HepG2 (cell line): ENCODE measurements around the gene RHOV. TPM values are rescaled to one million over a fixed set of nuclear protein-coding genes. Genes with fewer than 3 reads are reported as not detected.
A peak's percentile ranks its signal among the peaks of the same experiment; 100 is the strongest.

Experiments
- BRD4 ChIP-seq: sonication (generic); formaldehyde crosslinking; IDR thresholded peaks from 2 replicates; pipeline ENCODE4 v1.4.0; 2020; ENCODE audit warnings: missing genetic modification reagents
- GZF1 ChIP-seq: sonication (generic); formaldehyde crosslinking; IDR thresholded peaks from 2 replicates; pipeline ENCODE4 v1.5.1; 2020; ENCODE audit warnings: mild to moderate bottlenecking, missing genetic modification reagents
- HDAC2 ChIP-seq: sonication (generic); formaldehyde crosslinking; IDR thresholded peaks from 2 replicates; pipeline ENCODE4 v1.4.0; 2020; ENCODE audit warnings: missing genetic modification reagents
- HOXD1 ChIP-seq: sonication (generic); formaldehyde crosslinking; IDR thresholded peaks from 2 replicates; pipeline ENCODE4 v1.5.0; 2020; ENCODE audit warnings: missing genetic modification reagents
- JDP2 ChIP-seq: sonication (generic); formaldehyde crosslinking; IDR thresholded peaks from 2 replicates; pipeline ENCODE4 v1.8.1; 2022; ENCODE audit warnings: missing genetic modification reagents, borderline replicate concordance
- JUNB ChIP-seq: sonication (generic); formaldehyde crosslinking; IDR thresholded peaks from 2 replicates; pipeline ENCODE4 v1.8.0; 2022; ENCODE audit warnings: missing genetic modification reagents, mild to moderate bottlenecking, borderline replicate concordance
- MTA1 ChIP-seq: sonication (generic); formaldehyde crosslinking; IDR thresholded peaks from 2 replicates; pipeline ENCODE4 v1.4.0; 2020; ENCODE audit warnings: missing genetic modification reagents, mild to moderate bottlenecking, borderline replicate concordance
- MTF1 ChIP-seq: sonication (generic); formaldehyde crosslinking; IDR thresholded peaks from 2 replicates; pipeline ENCODE4 v1.5.0; 2020; ENCODE audit warnings: missing genetic modification reagents
- MXD1 ChIP-seq: sonication (generic); formaldehyde crosslinking; IDR thresholded peaks from 2 replicates; pipeline ENCODE4 v1.4.0; 2020; ENCODE audit warnings: mild to moderate bottlenecking, missing genetic modification reagents
- MYC ChIP-seq: sonication (generic); formaldehyde crosslinking; IDR thresholded peaks from 2 replicates; pipeline ENCODE4 v1.9.0; 2021; ENCODE audit warnings: missing genetic modification reagents, borderline replicate concordance
- NR2F6 ChIP-seq, 2 experiments: IDR thresholded peaks; 2 replicates each; pipeline ENCODE4 v1.6.1; 2016; ENCODE audit warnings: antibody characterized with exemption in 1 of 2, mild to moderate bottlenecking in 1 of 2
- REL ChIP-seq: sonication (generic); formaldehyde crosslinking; conservative IDR thresholded peaks from 2 replicates; pipeline ENCODE4 v1.8.0; 2022; ENCODE audit warnings: mild to moderate bottlenecking, missing genetic modification reagents, moderate library complexity
- SALL1 ChIP-seq: sonication (generic); formaldehyde crosslinking; IDR thresholded peaks from 2 replicates; pipeline ENCODE4 v1.8.0; 2022; ENCODE audit warnings: mild to moderate bottlenecking, missing genetic modification reagents
- TEF ChIP-seq: sonication (generic); formaldehyde crosslinking; IDR thresholded peaks from 2 replicates; pipeline ENCODE4 v1.5.0; 2020; ENCODE audit warnings: missing genetic modification reagents
- ZBTB37 ChIP-seq: sonication (generic); formaldehyde crosslinking; IDR thresholded peaks from 2 replicates; pipeline ENCODE4 v1.4.0; 2020; ENCODE audit warnings: mild to moderate bottlenecking, missing genetic modification reagents
- ZEB1 ChIP-seq: IDR thresholded peaks from 2 replicates; pipeline ENCODE4 v1.6.1; 2012; ENCODE audit warnings: mild to moderate bottlenecking, low read depth, inconsistent platforms; ENCODE audit not compliant: insufficient replicate concordance
- ZNF263 ChIP-seq: sonication (generic); formaldehyde crosslinking; IDR thresholded peaks from 2 replicates; pipeline ENCODE4 v1.4.0; 2020; ENCODE audit warnings: missing genetic modification reagents
- ZNF292 ChIP-seq: sonication (generic); formaldehyde crosslinking; IDR thresholded peaks from 2 replicates; pipeline ENCODE4 v1.8.1; 2022; ENCODE audit warnings: mild to moderate bottlenecking, low read depth, missing genetic modification reagents, borderline replicate concordance
- ZNF574 ChIP-seq: sonication (generic); formaldehyde crosslinking; IDR thresholded peaks from 2 replicates; pipeline ENCODE4 v1.4.0; 2020; ENCODE audit warnings: missing genetic modification reagents
- ZNF670 ChIP-seq: sonication (generic); formaldehyde crosslinking; IDR thresholded peaks from 2 replicates; pipeline ENCODE4 v1.8.0; 2022; ENCODE audit warnings: mild to moderate bottlenecking, missing genetic modification reagents, borderline replicate concordance
- polyA plus RNA-seq, 8 experiments: library from polyadenylated mRNA; depleted of rRNA in 3 of 8; stranded (reverse) in 7 of 8; unstranded in 1 of 8; fragments of >200 nt; fragmentation: Illumina TruSeq in 4 of 8; extraction: Trizol in 4 of 8; gene quantifications; 2 replicates each; pipeline versions ENCODE4 v1.2.1 to v1.2.3, GENCODE V29; 2011 to 2016; ENCODE audit warnings: low read depth in 4 of 8, missing spikeins in 1 of 8, mixed read lengths in 1 of 8; ENCODE audit not compliant: insufficient read depth in 1 of 8
- total RNA-seq, 5 experiments: library from RNA; depleted of rRNA; stranded (reverse); fragments of >200 nt; fragmentation: Illumina TruSeq; extraction: Trizol; gene quantifications; 2 replicates each; pipeline ENCODE4 v1.2.3, GENCODE V29; 2016; ENCODE audit warnings: low read depth in 1 of 5

RHOV gene
- total and polyA plus RNA-seq, 2 of the 13 experiments (the other 11 are each of a cell fraction or from before 2014, with no cell fraction given) = 0.17 to 0.18 TPM

GRCh38 chr15:40908095-40908494, 34.1 kb upstream of the RHOV start (continued):
- 0 out of 2 replicates have a peak, but pooled peaks have one; percentile 5 for TF ChIP-seq MXD1 (CRISPR knock-in tag)
- TF ChIP-seq HOXD1 (CRISPR knock-in tag) = 0 out of 2 replicates have a peak, but pooled peaks have one; percentile 34
- TF ChIP-seq TEF = no peak
- TF ChIP-seq ZNF292 (CRISPR knock-in tag) = no peak
- TF ChIP-seq ZNF263 (CRISPR knock-in tag) = 0 out of 2 replicates have a peak, but pooled peaks have one; percentile 41
- peak; percentile 82 for TF ChIP-seq ZEB1
- peak; percentile 19; the same call in 1 of the 2 replicates for TF ChIP-seq ZNF574 (CRISPR knock-in tag)
- 0 out of 2 replicates have a peak, but pooled peaks have one; percentile 7 for TF ChIP-seq HDAC2
- TF ChIP-seq SALL1 (CRISPR knock-in tag) = peak; percentile 34; the same call in 1 of the 2 replicates
- TF ChIP-seq ZBTB37 (CRISPR knock-in tag) = no peak
- no peak for TF ChIP-seq REL
- no peak for TF ChIP-seq JUNB (CRISPR knock-in tag)
- TF ChIP-seq GZF1 (CRISPR knock-in tag) = no peak
- no peak for TF ChIP-seq MTF1
- no peak for TF ChIP-seq ZNF670 (CRISPR knock-in tag)
- 0 out of 2 replicates have a peak, but pooled peaks have one; percentile 34 for TF ChIP-seq MYC (CRISPR knock-in tag)
- no peak for TF ChIP-seq JDP2 (CRISPR knock-in tag)
- peak; percentile 35; the same call in 1 of the 2 replicates for TF ChIP-seq MTA1 (CRISPR knock-in tag)
- peak; percentile 60 for TF ChIP-seq NR2F6 (IDR thresholded peaks at IDR 0.05)
- peak; percentile 66 for TF ChIP-seq NR2F6 (CRISPR knock-in tag; IDR thresholded peaks at IDR 0.05)
- 0 out of 2 replicates have a peak, but pooled peaks have one; percentile 27 for TF ChIP-seq BRD4 (CRISPR knock-in tag)
